GM21367 (cell line): ENCODE results near the gene DDX55.
"Not testable (repeated sequence)": the region's sequence is repeated elsewhere in the genome, so short reads cannot be mapped to it uniquely, and the experiment has no call there.

Experiments used
- ATAC-seq: cut with Tn5 transposase; IDR thresholded peaks from one replicate; pipeline ENCODE4 v1.9.1; 2021; ENCODE audit not compliant: unreplicated experiment

The DDX55 gene

DNA sequence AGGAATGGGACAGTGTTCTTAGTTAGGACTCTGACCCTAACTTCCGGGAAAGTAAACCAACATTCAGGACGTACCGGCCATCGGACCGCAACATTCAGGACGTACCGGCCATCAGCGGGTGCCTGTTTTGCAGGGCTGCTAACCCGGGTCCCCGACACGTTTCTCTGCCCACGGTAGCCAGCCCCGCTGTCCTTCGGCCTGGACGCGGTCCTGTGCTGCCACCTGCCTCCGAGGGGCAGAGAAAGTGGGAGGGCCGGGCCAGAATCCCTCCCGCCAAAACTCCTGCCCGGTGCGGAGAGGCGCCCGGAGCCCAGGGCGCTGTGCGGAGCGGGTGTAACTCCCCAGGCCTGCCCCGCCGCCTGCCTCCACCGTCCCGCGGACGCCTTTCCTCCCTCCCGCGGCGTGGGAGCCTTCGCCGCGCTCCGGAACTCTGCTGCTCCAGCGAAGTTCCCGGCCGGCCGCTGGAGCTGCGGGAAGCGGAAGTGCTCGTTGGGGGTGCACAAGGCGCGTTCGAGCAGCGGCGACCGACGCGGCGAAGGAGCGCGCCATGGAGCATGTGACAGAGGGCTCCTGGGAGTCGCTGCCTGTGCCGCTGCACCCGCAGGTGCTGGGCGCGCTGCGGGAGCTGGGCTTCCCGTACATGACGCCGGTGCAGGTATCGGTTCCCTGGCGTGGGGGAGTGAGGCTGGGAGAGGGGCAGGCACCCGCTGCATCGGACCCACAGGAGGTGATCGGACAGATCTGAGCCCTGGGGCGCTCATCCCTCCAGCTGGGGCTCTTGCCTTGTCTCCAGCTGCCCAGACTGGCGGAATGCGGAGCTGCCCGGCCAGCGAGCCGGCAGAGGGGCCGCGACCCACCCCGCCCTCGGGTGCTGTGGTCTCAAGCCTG, at the start of gene DDX55:
Gene DDX55, plus strand, starts transcription at position 498 of the 888 bp plus-strand sequence. Its CDS starts 50 bp downstream, at position 548.
- ATAC-seq, result peak; percentile 80

- ATAC-seq, result not testable (repeated sequence)
Observed at GRCh38 chr12:123554136-123554535, 47.8 kb upstream of the DDX55 start.

- ATAC-seq, result not testable (repeated sequence)
Observed at GRCh38 chr12:123554843-123555242, 47.1 kb upstream of the DDX55 start.

DNA sequence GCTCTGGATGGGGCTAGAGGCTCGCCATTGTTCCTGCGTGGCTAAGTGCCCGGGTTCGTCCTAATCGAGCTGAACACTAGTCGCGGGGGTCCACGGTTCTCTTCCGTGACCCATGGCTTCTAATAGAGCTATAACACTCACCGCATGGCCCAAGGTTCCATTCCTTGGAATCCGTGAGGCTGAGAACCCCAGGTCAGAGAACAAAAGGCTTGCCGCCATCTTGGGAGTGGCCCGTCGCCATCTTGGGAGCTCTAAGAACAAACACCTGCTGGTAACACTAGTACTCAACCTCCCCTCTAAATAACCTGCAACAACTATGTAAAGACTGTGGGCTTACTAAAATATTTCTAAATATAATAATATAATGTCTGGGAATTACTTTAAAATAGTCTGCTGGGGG, 43.4 kb upstream of the DDX55 start:
- not testable (repeated sequence) for ATAC-seq

GRCh38 chr12:123559468-123559867, 42.4 kb upstream of the DDX55 start:
- ATAC-seq, result no peak

GRCh38 chr12:123571343-123571813, 30.5 kb upstream of the DDX55 start:
- ATAC-seq, result no peak

DNA sequence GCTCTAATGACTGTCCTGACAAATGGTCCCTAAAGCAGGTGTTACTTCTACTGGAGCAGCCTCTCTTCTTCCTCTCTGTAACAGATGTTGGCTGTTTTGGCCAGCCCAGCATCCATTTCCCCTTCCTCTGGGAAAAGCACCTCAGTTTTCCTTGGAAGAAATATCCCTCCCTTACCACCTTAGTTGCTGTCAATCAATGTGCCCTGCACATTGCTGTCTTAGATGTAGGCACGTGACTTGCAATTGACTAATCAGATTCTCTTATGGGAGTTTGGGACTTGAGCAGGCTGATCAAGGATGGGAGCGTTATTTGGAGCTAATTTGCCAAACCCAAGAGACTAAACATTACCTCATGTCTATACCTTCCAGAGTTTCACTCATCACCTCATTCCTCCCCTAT, 29.5 kb upstream of the DDX55 start:
- ATAC-seq, result no peak

GRCh38 chr12:123573870-123574269, 28.0 kb upstream of the DDX55 start:
- no peak for ATAC-seq

- ATAC-seq, result no peak
Observed at GRCh38 chr12:123576611-123577010, 25.3 kb upstream of the DDX55 start.

DNA sequence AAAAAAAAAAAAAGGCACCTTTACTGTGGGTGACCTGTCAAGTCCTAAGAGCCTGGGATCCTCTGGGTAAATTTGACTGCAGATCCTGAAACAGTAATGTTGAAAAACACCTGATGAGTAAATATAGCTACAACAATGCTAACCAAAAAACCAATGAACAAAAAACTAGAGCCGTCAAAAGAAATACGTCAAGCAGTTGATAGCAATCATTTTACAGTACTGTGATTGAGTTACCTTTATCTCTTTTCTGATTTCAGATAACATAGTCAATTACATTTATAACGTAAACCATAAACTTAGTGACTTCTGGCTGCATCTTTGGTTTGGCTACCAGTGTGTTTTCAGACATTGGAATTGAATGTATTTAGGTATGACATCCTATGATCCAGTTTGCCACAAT, 23.7 kb upstream of the DDX55 start:
- no peak for ATAC-seq

- not testable (repeated sequence) for ATAC-seq
Observed at GRCh38 chr12:123578829-123579228, 23.1 kb upstream of the DDX55 start.

GRCh38 chr12:123580772-123581171, 21.1 kb upstream of the DDX55 start:
- ATAC-seq, result no peak

DNA sequence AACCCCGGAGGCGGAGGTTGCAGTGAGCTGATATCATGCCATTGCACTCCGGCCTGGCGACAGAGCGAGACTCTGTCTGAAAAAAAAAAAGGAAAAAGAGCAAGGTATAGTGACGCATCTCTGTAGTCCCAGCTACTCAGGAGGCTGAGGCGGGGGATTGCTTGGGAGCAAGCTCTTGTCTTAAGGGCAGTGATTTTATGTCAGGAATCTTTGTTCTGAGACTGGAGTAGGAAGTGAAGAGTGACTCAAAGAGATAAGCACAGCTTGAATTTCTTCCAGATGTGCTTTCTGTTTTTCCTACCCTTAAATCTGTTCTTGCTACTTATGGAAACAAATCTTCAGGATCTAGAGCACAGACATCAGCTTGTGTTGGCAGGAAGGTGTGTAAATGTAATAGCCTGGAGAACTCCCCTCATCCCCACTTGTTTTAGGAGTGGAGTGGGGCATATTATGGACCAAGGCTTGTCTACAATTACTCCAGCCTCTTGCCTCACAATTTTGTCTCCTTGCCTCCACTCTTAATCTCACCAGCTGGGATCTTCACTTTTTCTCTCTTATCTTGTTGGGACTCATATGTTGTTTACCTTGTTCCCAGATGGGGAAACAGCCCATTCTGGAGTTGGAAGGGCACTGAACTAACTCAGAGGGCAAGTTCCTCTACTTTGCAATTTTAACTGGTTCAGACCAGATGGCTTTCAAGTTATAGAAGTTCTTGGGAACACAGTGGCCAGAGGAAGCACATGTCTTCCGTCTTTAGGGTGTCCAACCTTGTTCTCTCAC, 10.0 kb upstream of the DDX55 start:
- ATAC-seq, result no peak

DNA sequence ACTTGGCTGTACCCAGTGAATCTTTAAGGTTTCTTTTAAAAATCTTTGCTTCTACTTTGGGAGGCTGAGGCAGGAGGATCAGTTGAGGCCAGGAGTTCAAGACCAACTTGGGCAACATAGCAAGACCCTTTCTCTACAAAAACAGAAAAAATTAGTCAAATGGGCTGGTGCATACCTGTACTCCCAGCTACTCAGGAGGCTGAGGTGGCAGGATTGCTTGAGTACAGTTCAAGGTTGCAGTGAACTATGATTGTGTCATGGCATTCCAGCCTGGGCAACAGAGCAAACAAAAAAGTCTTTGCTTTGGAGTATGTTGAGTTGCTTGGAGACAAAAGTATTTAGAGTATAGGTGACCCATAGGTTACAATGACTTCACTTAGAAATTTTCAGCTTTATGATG, 6.2 kb upstream of the DDX55 start:
- no peak for ATAC-seq

DNA sequence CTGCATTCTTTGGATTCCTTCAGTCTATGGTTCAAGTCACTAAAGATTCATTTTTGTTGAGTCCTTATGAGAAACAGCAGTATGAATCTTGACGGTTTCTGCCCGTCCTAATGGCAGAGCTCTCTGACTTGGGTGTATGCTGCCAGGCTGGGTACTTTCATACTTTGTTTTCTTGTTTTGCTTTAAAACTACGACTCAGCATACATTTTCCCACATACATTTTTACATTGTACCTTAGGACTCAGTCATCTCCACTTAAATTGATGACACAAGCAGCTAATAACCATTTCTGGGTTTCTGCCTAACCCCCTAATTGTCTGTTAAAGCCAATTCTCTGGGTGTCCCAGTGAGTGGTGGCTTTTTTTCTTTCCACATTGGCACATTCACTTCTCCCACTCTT, 4.8 kb upstream of the DDX55 start:
- ATAC-seq, result no peak

DNA sequence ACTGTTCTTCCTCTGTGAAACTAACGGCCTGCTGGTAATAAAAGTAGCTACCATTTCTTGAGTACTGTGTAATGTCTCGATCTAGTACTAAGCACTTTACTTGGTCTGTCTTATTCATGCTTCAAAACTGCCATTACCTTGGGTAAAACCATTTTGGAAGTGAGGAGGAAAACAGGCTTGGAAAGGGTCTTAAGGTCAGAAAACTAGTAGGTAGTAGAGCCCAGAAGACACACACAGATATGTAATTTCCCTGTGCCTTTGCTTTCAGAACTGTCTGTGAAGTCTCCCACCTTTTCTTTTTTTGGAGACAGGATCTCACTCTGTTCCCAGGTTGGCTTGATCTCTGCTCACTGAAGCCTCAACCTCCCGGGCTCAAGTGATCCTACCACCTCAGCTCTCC, 3.4 kb upstream of the DDX55 start:
- ATAC-seq, result no peak

- no peak for ATAC-seq
Observed at GRCh38 chr12:123599310-123599709, 2.6 kb upstream of the DDX55 start.

DNA sequence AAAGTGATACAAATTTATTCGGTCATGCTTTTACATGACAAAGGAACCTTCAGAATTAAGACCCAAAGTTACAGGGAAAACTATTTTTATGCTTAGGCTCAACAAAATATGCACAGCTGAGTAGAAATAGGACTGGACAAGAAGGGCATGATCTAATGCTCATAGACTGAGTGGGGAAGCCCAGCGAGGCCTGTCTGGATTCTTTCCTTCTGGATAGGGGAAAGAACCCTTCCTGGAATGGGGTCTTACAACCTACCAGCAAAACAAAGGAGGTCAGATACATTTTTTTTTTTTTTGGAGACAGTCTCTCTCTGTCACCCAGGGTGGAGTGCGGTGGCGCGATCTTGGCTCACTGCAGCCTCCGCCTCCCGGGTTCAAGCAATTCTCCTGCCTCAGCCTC, 2.2 kb upstream of the DDX55 start:
- ATAC-seq, result no peak

GRCh38 chr12:123602651-123603195, 824 bp downstream of the DDX55 start:
- no peak for ATAC-seq

GRCh38 chr12:123603495-123603894, 1.6 kb downstream of the DDX55 start:
- ATAC-seq, result not testable (repeated sequence)

GRCh38 chr12:123607756-123608155, 5.9 kb downstream of the DDX55 start:
- no peak for ATAC-seq

- no peak for ATAC-seq
Observed at GRCh38 chr12:123608182-123608581, 6.3 kb downstream of the DDX55 start.
